ENCODE measurements around the gene DNPH1.

DNPH1 gene

DNA sequence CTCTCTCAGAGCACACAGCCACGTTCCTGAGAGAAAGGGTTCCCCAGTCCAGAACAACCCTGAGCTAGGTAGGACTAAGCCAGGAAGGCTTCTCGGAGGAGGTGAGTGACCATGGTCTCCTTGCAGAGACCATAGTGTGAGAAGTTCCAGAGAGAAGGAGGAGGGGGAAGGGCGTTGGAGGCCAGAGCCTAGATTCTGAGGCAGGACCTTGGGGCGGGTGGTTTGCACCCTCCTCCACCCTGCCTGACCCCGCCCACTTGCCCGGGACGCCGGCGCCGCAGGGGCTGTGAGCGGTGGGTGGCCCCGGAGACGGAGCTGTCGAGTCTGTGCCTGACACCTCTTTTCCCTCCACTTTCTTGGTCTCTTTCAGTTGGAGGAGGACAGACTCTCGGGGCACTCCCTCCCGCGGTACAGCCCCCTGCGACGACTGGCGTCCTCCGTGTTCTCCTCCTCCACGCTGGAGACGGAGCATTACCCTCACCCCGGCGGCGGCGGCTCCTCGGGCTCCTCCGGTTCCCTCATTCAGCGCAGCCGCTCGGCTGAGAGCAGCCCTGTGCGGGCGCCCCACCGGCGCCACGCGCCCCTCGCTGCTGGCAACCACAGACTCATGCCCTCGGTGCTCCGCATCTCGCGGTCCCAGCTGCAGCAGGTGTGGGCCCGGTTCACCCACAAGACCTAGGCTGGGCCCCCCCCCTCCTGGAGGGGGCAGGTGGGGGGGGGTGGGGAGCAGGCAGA lies 40.2 kb upstream of the DNPH1 start:
- CTCF ChIA-PET: interaction anchor here (0.6 to 3.2 kb wide), 4 partner anchors 17 to 100 kb away, joined by 4 to 28 read pairs (median 4); partner anchors contain the start of gene DNPH1
- no peaks in the 10 kb centered on the region for H3K4me1 ChIP-seq (ENCODE audit: control insufficient read depth, insufficient read depth, low read length)
- no peaks in the 10 kb centered on the region for H3K9me3 ChIP-seq (ENCODE audit: control insufficient read depth, insufficient read depth, low read depth, low read length)
- no peaks in the 10 kb centered on the region for H3K36me3 ChIP-seq (ENCODE audit: control insufficient read depth in 2 of 2, insufficient read depth in 1 of 2, low read length in 2 of 2)
- H3K4me3 ChIP-seq (ENCODE audit: low read depth, low read length): no peak overlapping the region
- POLR2A ChIA-PET: interaction anchor here (1.0 kb wide), 2 partner anchors 27 to 100 kb away, joined by 3 read pairs; partner anchors contain the start of gene ZNF318
- no peak overlapping the region for H3K27ac ChIP-seq (ENCODE audit: extremely low read depth, low read depth, low read length)
- TF ChIP-seq ZNF600 (tag by site-specific recombination; IDR thresholded peaks at IDR 0.05) (peak; percentile 42; the same call in 1 of the 2 replicates), HOXA7 (CRISPR knock-in tag; IDR thresholded peaks at IDR 0.05; ENCODE audit: borderline replicate concordance) (no peak), ZNF292 (tag by site-specific recombination; IDR thresholded peaks at IDR 0.05; ENCODE audit: borderline replicate concordance, low read depth) (no peak), ZNF354C (tag by site-specific recombination; IDR thresholded peaks at IDR 0.05; ENCODE audit: borderline replicate concordance, low read depth) (no peak), ZBTB17 (tag by site-specific recombination; IDR thresholded peaks at IDR 0.05) (peak; percentile 13; the same call in 1 of the 2 replicates), SP3 (tag by site-specific recombination; IDR thresholded peaks at IDR 0.05) (peak; percentile 21; the same call in 1 of the 2 replicates), ZNF654 (tag by site-specific recombination; IDR thresholded peaks at IDR 0.05; ENCODE audit: low read depth) (no peak), MEIS1 (CRISPR knock-in tag; IDR thresholded peaks at IDR 0.05; ENCODE audit: borderline replicate concordance) (no peak), ZNF157 (tag by site-specific recombination; IDR thresholded peaks at IDR 0.05) (no peak), KLF8 (tag by site-specific recombination; IDR thresholded peaks at IDR 0.05) (no peak), ZNF785 (tag by site-specific recombination; IDR thresholded peaks at IDR 0.05) (no peak), GLIS2 (tag by site-specific recombination; IDR thresholded peaks at IDR 0.05) (peak; percentile 60; the same call in 1 of the 2 replicates), GLI4 (tag by site-specific recombination; IDR thresholded peaks at IDR 0.05) (no peak), OVOL3 (tag by site-specific recombination; IDR thresholded peaks at IDR 0.05) (no peak), ZNF596 (tag by site-specific recombination; IDR thresholded peaks at IDR 0.05) (no peak), SP2 (tag by site-specific recombination; IDR thresholded peaks at IDR 0.05) (peak; percentile 69), ZNF561 (tag by site-specific recombination; IDR thresholded peaks at IDR 0.05; ENCODE audit: borderline replicate concordance) (no peak)
- TF ChIP-seq, protein P1, sequence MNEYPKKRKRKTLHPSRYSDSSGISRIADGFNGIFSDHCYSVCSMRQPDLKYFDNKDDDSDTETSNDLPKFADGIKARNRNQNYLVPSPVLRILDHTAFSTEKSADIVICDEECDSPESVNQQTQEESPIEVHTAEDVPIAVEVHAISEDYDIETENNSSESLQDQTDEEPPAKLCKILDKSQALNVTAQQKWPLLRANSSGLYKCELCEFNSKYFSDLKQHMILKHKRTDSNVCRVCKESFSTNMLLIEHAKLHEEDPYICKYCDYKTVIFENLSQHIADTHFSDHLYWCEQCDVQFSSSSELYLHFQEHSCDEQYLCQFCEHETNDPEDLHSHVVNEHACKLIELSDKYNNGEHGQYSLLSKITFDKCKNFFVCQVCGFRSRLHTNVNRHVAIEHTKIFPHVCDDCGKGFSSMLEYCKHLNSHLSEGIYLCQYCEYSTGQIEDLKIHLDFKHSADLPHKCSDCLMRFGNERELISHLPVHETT (tag by site-specific recombination; IDR thresholded peaks at IDR 0.05): no peak
- TF ChIP-seq, protein P2, sequence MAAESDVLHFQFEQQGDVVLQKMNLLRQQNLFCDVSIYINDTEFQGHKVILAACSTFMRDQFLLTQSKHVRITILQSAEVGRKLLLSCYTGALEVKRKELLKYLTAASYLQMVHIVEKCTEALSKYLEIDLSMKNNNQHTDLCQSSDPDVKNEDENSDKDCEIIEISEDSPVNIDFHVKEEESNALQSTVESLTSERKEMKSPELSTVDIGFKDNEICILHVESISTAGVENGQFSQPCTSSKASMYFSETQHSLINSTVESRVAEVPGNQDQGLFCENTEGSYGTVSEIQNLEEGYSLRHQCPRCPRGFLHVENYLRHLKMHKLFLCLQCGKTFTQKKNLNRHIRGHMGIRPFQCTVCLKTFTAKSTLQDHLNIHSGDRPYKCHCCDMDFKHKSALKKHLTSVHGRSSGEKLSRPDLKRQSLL (tag by site-specific recombination; IDR thresholded peaks at IDR 0.05): no peak
- TF ChIP-seq, protein P3, sequence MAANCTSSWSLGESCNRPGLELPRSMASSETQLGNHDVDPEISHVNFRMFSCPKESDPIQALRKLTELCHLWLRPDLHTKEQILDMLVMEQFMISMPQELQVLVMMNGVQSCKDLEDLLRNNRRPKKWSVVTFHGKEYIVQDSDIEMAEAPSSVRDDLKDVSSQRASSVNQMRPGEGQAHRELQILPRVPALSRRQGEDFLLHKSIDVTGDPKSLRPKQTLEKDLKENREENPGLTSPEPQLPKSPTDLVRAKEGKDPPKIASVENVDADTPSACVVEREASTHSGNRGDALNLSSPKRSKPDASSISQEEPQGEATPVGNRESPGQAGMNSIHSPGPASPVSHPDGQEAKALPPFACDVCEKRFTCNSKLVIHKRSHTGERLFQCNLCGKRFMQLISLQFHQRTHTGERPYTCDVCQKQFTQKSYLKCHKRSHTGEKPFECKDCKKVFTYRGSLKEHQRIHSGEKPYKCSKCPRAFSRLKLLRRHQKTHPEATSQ (tag by site-specific recombination; IDR thresholded peaks at IDR 0.05): 0 out of 2 replicates have a peak, but pooled peaks have one; percentile 58
- TF ChIP-seq, protein P4, sequence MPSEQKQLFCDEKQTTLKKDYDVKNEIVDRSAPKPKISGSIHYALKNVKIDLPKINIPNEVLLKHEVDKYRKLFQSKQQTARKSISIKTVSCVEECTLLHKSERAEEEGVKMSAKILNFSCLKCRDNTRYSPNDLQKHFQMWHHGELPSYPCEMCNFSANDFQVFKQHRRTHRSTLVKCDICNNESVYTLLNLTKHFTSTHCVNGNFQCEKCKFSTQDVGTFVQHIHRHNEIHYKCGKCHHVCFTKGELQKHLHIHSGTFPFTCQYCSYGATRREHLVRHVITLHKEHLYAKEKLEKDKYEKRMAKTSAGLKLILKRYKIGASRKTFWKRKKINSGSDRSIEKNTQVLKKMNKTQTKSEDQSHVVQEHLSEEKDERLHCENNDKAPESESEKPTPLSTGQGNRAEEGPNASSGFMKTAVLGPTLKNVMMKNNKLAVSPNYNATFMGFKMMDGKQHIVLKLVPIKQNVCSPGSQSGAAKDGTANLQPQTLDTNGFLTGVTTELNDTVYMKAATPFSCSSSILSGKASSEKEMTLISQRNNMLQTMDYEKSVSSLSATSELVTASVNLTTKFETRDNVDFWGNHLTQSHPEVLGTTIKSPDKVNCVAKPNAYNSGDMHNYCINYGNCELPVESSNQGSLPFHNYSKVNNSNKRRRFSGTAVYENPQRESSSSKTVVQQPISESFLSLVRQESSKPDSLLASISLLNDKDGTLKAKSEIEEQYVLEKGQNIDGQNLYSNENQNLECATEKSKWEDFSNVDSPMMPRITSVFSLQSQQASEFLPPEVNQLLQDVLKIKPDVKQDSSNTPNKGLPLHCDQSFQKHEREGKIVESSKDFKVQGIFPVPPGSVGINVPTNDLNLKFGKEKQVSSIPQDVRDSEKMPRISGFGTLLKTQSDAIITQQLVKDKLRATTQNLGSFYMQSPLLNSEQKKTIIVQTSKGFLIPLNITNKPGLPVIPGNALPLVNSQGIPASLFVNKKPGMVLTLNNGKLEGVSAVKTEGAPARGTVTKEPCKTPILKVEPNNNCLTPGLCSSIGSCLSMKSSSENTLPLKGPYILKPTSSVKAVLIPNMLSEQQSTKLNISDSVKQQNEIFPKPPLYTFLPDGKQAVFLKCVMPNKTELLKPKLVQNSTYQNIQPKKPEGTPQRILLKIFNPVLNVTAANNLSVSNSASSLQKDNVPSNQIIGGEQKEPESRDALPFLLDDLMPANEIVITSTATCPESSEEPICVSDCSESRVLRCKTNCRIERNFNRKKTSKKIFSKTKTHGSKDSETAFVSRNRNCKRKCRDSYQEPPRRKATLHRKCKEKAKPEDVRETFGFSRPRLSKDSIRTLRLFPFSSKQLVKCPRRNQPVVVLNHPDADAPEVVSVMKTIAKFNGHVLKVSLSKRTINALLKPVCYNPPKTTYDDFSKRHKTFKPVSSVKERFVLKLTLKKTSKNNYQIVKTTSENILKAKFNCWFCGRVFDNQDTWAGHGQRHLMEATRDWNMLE (tag by site-specific recombination; conservative IDR thresholded peaks at IDR 0.05; ENCODE audit: low read depth): no peak
- TF ChIP-seq, protein P5, sequence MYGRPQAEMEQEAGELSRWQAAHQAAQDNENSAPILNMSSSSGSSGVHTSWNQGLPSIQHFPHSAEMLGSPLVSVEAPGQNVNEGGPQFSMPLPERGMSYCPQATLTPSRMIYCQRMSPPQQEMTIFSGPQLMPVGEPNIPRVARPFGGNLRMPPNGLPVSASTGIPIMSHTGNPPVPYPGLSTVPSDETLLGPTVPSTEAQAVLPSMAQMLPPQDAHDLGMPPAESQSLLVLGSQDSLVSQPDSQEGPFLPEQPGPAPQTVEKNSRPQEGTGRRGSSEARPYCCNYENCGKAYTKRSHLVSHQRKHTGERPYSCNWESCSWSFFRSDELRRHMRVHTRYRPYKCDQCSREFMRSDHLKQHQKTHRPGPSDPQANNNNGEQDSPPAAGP (tag by site-specific recombination; IDR thresholded peaks at IDR 0.05): no peak
- TF ChIP-seq, protein P6, sequence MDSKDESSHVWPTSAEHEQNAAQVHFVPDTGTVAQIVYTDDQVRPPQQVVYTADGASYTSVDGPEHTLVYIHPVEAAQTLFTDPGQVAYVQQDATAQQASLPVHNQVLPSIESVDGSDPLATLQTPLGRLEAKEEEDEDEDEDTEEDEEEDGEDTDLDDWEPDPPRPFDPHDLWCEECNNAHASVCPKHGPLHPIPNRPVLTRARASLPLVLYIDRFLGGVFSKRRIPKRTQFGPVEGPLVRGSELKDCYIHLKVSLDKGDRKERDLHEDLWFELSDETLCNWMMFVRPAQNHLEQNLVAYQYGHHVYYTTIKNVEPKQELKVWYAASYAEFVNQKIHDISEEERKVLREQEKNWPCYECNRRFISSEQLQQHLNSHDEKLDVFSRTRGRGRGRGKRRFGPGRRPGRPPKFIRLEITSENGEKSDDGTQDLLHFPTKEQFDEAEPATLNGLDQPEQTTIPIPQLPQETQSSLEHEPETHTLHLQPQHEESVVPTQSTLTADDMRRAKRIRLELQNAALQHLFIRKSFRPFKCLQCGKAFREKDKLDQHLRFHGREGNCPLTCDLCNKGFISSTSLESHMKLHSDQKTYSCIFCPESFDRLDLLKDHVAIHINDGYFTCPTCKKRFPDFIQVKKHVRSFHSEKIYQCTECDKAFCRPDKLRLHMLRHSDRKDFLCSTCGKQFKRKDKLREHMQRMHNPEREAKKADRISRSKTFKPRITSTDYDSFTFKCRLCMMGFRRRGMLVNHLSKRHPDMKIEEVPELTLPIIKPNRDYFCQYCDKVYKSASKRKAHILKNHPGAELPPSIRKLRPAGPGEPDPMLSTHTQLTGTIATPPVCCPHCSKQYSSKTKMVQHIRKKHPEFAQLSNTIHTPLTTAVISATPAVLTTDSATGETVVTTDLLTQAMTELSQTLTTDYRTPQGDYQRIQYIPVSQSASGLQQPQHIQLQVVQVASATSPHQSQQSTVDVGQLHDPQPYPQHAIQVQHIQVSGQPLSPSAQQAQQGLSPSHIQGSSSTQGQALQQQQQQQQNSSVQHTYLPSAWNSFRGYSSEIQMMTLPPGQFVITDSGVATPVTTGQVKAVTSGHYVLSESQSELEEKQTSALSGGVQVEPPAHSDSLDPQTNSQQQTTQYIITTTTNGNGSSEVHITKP (tag by site-specific recombination; IDR thresholded peaks at IDR 0.05): 0 out of 2 replicates have a peak, but pooled peaks have one; percentile 9

Data from HEK293 (cell line).